Measurements from ENCODE around the gene DNM3.
"Not testable (repeated sequence)": the region's sequence is repeated elsewhere in the genome, so short reads cannot be mapped to it uniquely, and the experiment has no call there.

Gene DNM3

GRCh38 chr1:171841050-171841910 is at the start of gene DNM3:
Gene DNM3 (plus strand): TSS chr1:171841498. CDS start chr1:171841657, 159 bp downstream.
- DNase-seq (ENCODE audit: low spot score) = peak; percentile 77

GRCh38 chr1:171792656-171793369 is 48.5 kb upstream of the DNM3 start:
- DNase-seq (ENCODE audit: low spot score) = no peak

- DNase-seq (ENCODE audit: low spot score) = no peak
Measured at GRCh38 chr1:171793636-171794035, 47.7 kb upstream of the DNM3 start.

GRCh38 chr1:171794085-171794484 is 47.2 kb upstream of the DNM3 start:
- DNase-seq (ENCODE audit: low spot score) = peak; percentile 73

GRCh38 chr1:171796592-171796991 is 44.7 kb upstream of the DNM3 start:
- DNase-seq (ENCODE audit: low spot score) = no peak

GRCh38 chr1:171798311-171798710 is 43.0 kb upstream of the DNM3 start:
- no peak for DNase-seq (ENCODE audit: low spot score)

- DNase-seq (ENCODE audit: low spot score) = no peak
Measured at GRCh38 chr1:171798765-171799164, 42.5 kb upstream of the DNM3 start.

GRCh38 chr1:171799166-171799565 is 42.1 kb upstream of the DNM3 start:
- no peak for DNase-seq (ENCODE audit: low spot score)

GRCh38 chr1:171799698-171800097 is 41.6 kb upstream of the DNM3 start:
- not testable (repeated sequence) for DNase-seq (ENCODE audit: low spot score)

GRCh38 chr1:171800342-171800741 is 41.0 kb upstream of the DNM3 start:
- peak; percentile 22 for DNase-seq (ENCODE audit: low spot score)

GRCh38 chr1:171800851-171801250 is 40.4 kb upstream of the DNM3 start:
- DNase-seq (ENCODE audit: low spot score) = no peak

GRCh38 chr1:171801487-171801891 is 39.8 kb upstream of the DNM3 start:
- peak; percentile 67 for DNase-seq (ENCODE audit: low spot score)

- no peak for DNase-seq (ENCODE audit: low spot score)
Measured at GRCh38 chr1:171802207-171802606, 39.1 kb upstream of the DNM3 start.

GRCh38 chr1:171803045-171803444 is 38.3 kb upstream of the DNM3 start:
- no peak for DNase-seq (ENCODE audit: low spot score)

- DNase-seq (ENCODE audit: low spot score) = no peak
Measured at GRCh38 chr1:171803461-171804022, 37.8 kb upstream of the DNM3 start.

GRCh38 chr1:171805395-171806115 is 35.7 kb upstream of the DNM3 start:
- no peak for DNase-seq (ENCODE audit: low spot score)

- DNase-seq (ENCODE audit: low spot score) = no peak
Measured at GRCh38 chr1:171807556-171807955, 33.7 kb upstream of the DNM3 start.

- DNase-seq (ENCODE audit: low spot score) = no peak
Measured at GRCh38 chr1:171809834-171810233, 31.5 kb upstream of the DNM3 start.

- DNase-seq (ENCODE audit: low spot score) = no peak
Measured at GRCh38 chr1:171811672-171812071, 29.6 kb upstream of the DNM3 start.

- DNase-seq (ENCODE audit: low spot score) = no peak
Measured at GRCh38 chr1:171814692-171815091, 26.6 kb upstream of the DNM3 start.

- DNase-seq (ENCODE audit: low spot score) = no peak
Measured at GRCh38 chr1:171816300-171816901, 24.9 kb upstream of the DNM3 start.
